HCT116 (cell line): Measurements from ENCODE around the gene ZNF853.

Experiments used
- ATF3 ChIP-seq: IDR thresholded peaks from 2 replicates; pipeline ENCODE4 v1.6.1; 2012
- CTCF ChIP-seq, 3 experiments: fragments of 200-600 bp in 1 of 3; sonication (generic) in 1 of 3; IDR thresholded peaks in 2 of 3; conservative IDR thresholded peaks in 1 of 3; 2 replicates each; pipeline ENCODE4 v1.5.1; 2012 to 2017; ENCODE audit warnings: low read depth in 2 of 3, low read length in 2 of 3, antibody characterized with exemption in 1 of 3, borderline replicate concordance in 1 of 3, control low read depth in 1 of 3, mild to moderate bottlenecking in 1 of 3, mixed read lengths in 1 of 3, mixed run types in 1 of 3, moderate library complexity in 1 of 3; ENCODE audit not compliant: insufficient read depth in 1 of 3
- MAX ChIP-seq: IDR thresholded peaks from 2 replicates; pipeline ENCODE4 v1.6.1; 2012
- POLR2A ChIP-seq: IDR thresholded peaks from 2 replicates; pipeline ENCODE4 v1.7.0; 2011; ENCODE audit warnings: borderline replicate concordance; ENCODE audit not compliant: insufficient read depth, insufficient read length; ENCODE audit errors: extremely low read depth
- POLR2AphosphoS5 ChIP-seq: IDR thresholded peaks from 2 replicates; pipeline ENCODE4 v1.6.1; 2011; ENCODE audit warnings: mild to moderate bottlenecking, low read depth, low read length, moderate library complexity
- RAD21 ChIP-seq: IDR thresholded peaks from 2 replicates; pipeline ENCODE4 v1.6.1; 2012; ENCODE audit warnings: low read depth, mild to moderate bottlenecking
- SIN3A ChIP-seq: IDR thresholded peaks from 2 replicates; pipeline ENCODE4 v1.6.1; 2012; ENCODE audit warnings: low read depth

GRCh38 chr7:6648066-6648814 lies 32.8 kb downstream of the ZNF853 start:
- TF ChIP-seq CTCF (IDR thresholded peaks at IDR 0.05 in 2 of 3, conservative IDR thresholded peaks at IDR 0.05 in 1 of 3; ENCODE audit: borderline replicate concordance in 1 of 3, insufficient read depth in 1 of 3, low read depth in 2 of 3, low read length in 2 of 3) (no peak), SIN3A (no peak), POLR2AphosphoS5 (no peak), POLR2A (no peak), ATF3 (no peak), RAD21 (no peak), MAX (no peak)
